Measurements from ENCODE around the gene STS. TPM values are rescaled to one million over a fixed set of nuclear protein-coding genes. Genes with fewer than 3 reads are reported as not detected.

The STS gene
- total and polyA plus RNA-seq, 2 donors (not counting 3 experiments of a cell fraction or from before 2014, with no cell fraction given), result 2.1 to 4.9 TPM

GRCh38 chrX:7188672-7189071 lies 41.2 kb downstream of the STS start:
- BruUV-seq (replicated peaks), result no TSS peak
- DNase-seq (ENCODE audit: low read depth, low spot score) (no peak), FAIRE-seq (no peak)
- no peak overlapping the region for H3K9ac ChIP-seq (replicated peaks; ENCODE audit: extremely low read depth, insufficient read depth, low read length)
- H3K27me3 ChIP-seq (ENCODE audit: control insufficient read depth in 2 of 2, insufficient read depth in 2 of 2, low read length in 2 of 2), result no peaks in the 10 kb centered on the region
- H3K9me3 ChIP-seq (replicated peaks; ENCODE audit: control insufficient read depth, insufficient read depth, low read length), result no peaks in the 10 kb centered on the region
- no peaks in the 10 kb centered on the region for H3K36me3 ChIP-seq (ENCODE audit: control insufficient read depth in 2 of 2, extremely low read depth in 1 of 2, insufficient read depth in 2 of 2, low read length in 2 of 2)
- H3K4me1 ChIP-seq (ENCODE audit: control insufficient read depth, extremely low read depth, insufficient read depth, low read length), result no peaks in the 10 kb centered on the region
- dilution Hi-C loops (cut with MboI; ENCODE audit: extremely low pct_ligation_motif_present, low sequenced_read_pairs), result no loop called here
- no peak overlapping the region for H3K4me2 ChIP-seq (ENCODE audit: insufficient read depth, low read length)
- H3K79me2 ChIP-seq (ENCODE audit: control insufficient read depth, insufficient read depth, low read length), result no peaks in the 10 kb centered on the region
- H3K27ac ChIP-seq (ENCODE audit: insufficient read depth, low read depth, low read length), result no peak overlapping the region
- ChIA-PET CTCF (no interaction called here), POLR2A (no interaction called here)
- intact Hi-C loops (cut with micrococcal nuclease), result no loop called here
- no peak overlapping the region for H3K4me3 ChIP-seq (replicated peaks in 1 of 3; ENCODE audit: insufficient read depth in 1 of 3, low read depth in 1 of 3, low read length in 3 of 3)
- no peak overlapping the region for H2AFZ ChIP-seq (ENCODE audit: low read depth, low read length)
- H4K20me1 ChIP-seq (replicated peaks; ENCODE audit: control insufficient read depth, extremely low read depth, insufficient read depth, low read length), result no peaks in the 10 kb centered on the region
- TF ChIP-seq MAX (IDR thresholded peaks at IDR 0.05; ENCODE audit: insufficient read depth, insufficient read length) (no peak), MYC (IDR thresholded peaks at IDR 0.05; ENCODE audit: low read depth, low read length) (no peak), CTCF (IDR thresholded peaks at IDR 0.05; ENCODE audit: extremely low read depth in 1 of 2, insufficient read depth in 1 of 2, low read depth in 1 of 2, low read length in 2 of 2) (no peak), EZH2 (IDR thresholded peaks at IDR 0.05; ENCODE audit: borderline replicate concordance, low read depth, low read length, severe bottlenecking) (no peak), POLR2A (IDR thresholded peaks at IDR 0.05; ENCODE audit: low read depth, low read length) (no peak), POLR2AphosphoS5 (IDR thresholded peaks at IDR 0.05; ENCODE audit: insufficient read depth, low read depth, low read length) (no peak), JUN (IDR thresholded peaks at IDR 0.05; ENCODE audit: borderline replicate concordance, insufficient read depth, insufficient read length, low read depth) (no peak), GATA2 (IDR thresholded peaks at IDR 0.05; ENCODE audit: insufficient read depth, insufficient read length, low read depth, low read length) (no peak), FOS (IDR thresholded peaks at IDR 0.05; ENCODE audit: borderline replicate concordance, insufficient read depth, low read length) (no peak)
- no peaks in the 10 kb centered on the region for H3K9me1 ChIP-seq (replicated peaks; ENCODE audit: control insufficient read depth, extremely low read depth, insufficient read depth, low read length)
